ENCODE results near the gene MAPKBP1. TPM values are rescaled to one million over a fixed set of nuclear protein-coding genes. Genes with fewer than 3 reads are reported as not detected.

The MAPKBP1 gene
- total RNA-seq, 1 experiment from 2014 or later: 16.2 TPM

- Mint-ChIP-seq H3K36me3 (ENCODE audit: insufficient read depth, unreplicated experiment) (peaks cover 4% of the 10 kb centered on the region), H3K9me3 (ENCODE audit: unreplicated experiment) (no peaks in the 10 kb centered on the region), H3K4me3 (ENCODE audit: unreplicated experiment) (no peak overlapping the region), H3K4me1 (ENCODE audit: low read depth, unreplicated experiment) (peaks cover 6% of the 10 kb centered on the region), H3K27me3 (ENCODE audit: insufficient read depth, unreplicated experiment) (no peaks in the 10 kb centered on the region), H3K27ac (ENCODE audit: unreplicated experiment) (peak overlapping the region; percentile 80)
- Histone ChIP-seq H3K36me3 (ENCODE audit: control insufficient read depth, insufficient read depth, low read length) (no peaks in the 10 kb centered on the region), H3K27me3 (replicated peaks; ENCODE audit: control insufficient read depth, insufficient read depth, low read length) (no peaks in the 10 kb centered on the region), H3K4me1 (peaks cover 21% of the 10 kb centered on the region), H3K4me3 (ENCODE audit: low read depth, low read length) (no peak overlapping the region), H3K9me3 (no peaks in the 10 kb centered on the region)
- intact Hi-C loops (cut with micrococcal nuclease; ENCODE audit: unreplicated experiment): loop anchor here (1.0 kb wide), 1 partner anchor 37 kb away; no protein-coding TSS in a partner anchor
- ChIA-PET CTCF (interaction anchor here (1.0 to 1.7 kb wide), 2 partner anchors 38 to 217 kb away, joined by 3 to 9 read pairs; no protein-coding TSS in a partner anchor), POLR2A (no interaction called here)
- TF ChIP-seq, protein P1, sequence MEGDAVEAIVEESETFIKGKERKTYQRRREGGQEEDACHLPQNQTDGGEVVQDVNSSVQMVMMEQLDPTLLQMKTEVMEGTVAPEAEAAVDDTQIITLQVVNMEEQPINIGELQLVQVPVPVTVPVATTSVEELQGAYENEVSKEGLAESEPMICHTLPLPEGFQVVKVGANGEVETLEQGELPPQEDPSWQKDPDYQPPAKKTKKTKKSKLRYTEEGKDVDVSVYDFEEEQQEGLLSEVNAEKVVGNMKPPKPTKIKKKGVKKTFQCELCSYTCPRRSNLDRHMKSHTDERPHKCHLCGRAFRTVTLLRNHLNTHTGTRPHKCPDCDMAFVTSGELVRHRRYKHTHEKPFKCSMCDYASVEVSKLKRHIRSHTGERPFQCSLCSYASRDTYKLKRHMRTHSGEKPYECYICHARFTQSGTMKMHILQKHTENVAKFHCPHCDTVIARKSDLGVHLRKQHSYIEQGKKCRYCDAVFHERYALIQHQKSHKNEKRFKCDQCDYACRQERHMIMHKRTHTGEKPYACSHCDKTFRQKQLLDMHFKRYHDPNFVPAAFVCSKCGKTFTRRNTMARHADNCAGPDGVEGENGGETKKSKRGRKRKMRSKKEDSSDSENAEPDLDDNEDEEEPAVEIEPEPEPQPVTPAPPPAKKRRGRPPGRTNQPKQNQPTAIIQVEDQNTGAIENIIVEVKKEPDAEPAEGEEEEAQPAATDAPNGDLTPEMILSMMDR (IDR thresholded peaks at IDR 0.05; ENCODE audit: insufficient read depth in 1 of 2, low read depth in 1 of 2, low read length in 1 of 2, severe bottlenecking in 1 of 2, unreplicated experiment in 1 of 2): no peak
- no TSS peak for BruUV-seq (replicated peaks)
- no peak for DNase-seq
These were observed 92.7 kb downstream of the MAPKBP1 start for GRCh38 chr15:41866872-41867579.

GRCh38 chr15:41868321-41868720 lies 94.0 kb downstream of the MAPKBP1 start:
- TF ChIP-seq, protein P1 (IDR thresholded peaks at IDR 0.05; ENCODE audit: insufficient read depth in 1 of 2, low read depth in 1 of 2, low read length in 1 of 2, severe bottlenecking in 1 of 2, unreplicated experiment in 1 of 2): no peak
- intact Hi-C loops (cut with micrococcal nuclease; ENCODE audit: unreplicated experiment): no loop called here
- no peak overlapping the region for H3K4me3 Mint-ChIP-seq (ENCODE audit: unreplicated experiment)
- POLR2A ChIA-PET: no interaction called here
- no peaks in the 10 kb centered on the region for H3K27me3 ChIP-seq (replicated peaks; ENCODE audit: control insufficient read depth, insufficient read depth, low read length)
- peaks cover 4% of the 10 kb centered on the region for H3K36me3 Mint-ChIP-seq (ENCODE audit: insufficient read depth, unreplicated experiment)
- peaks cover 6% of the 10 kb centered on the region for H3K4me1 Mint-ChIP-seq (ENCODE audit: low read depth, unreplicated experiment)
- H3K9me3 Mint-ChIP-seq (ENCODE audit: unreplicated experiment): no peaks in the 10 kb centered on the region
- no peaks in the 10 kb centered on the region for H3K27me3 Mint-ChIP-seq (ENCODE audit: insufficient read depth, unreplicated experiment)
- no peak overlapping the region for H3K4me3 ChIP-seq (ENCODE audit: low read depth, low read length)
- H3K9me3 ChIP-seq: no peaks in the 10 kb centered on the region
- BruUV-seq (replicated peaks): no TSS peak
- no peaks in the 10 kb centered on the region for H3K36me3 ChIP-seq (ENCODE audit: control insufficient read depth, insufficient read depth, low read length)
- DNase-seq: no peak
- peaks cover 21% of the 10 kb centered on the region for H3K4me1 ChIP-seq
- CTCF ChIA-PET: no interaction called here
- H3K27ac Mint-ChIP-seq (ENCODE audit: unreplicated experiment): no peak overlapping the region

GRCh38 chr15:41869770-41870688 lies 95.7 kb downstream of the MAPKBP1 start:
- BruUV-seq (replicated peaks): no TSS peak
- Histone ChIP-seq H3K27me3 (replicated peaks; ENCODE audit: control insufficient read depth, insufficient read depth, low read length) (no peaks in the 10 kb centered on the region), H3K36me3 (ENCODE audit: control insufficient read depth, insufficient read depth, low read length) (no peaks in the 10 kb centered on the region), H3K4me1 (peaks cover 21% of the 10 kb centered on the region), H3K4me3 (ENCODE audit: low read depth, low read length) (no peak overlapping the region), H3K9me3 (no peaks in the 10 kb centered on the region)
- ChIA-PET CTCF (interaction anchor here (0.7 to 1.4 kb wide), 2 partner anchors 15 to 34 kb away, joined by 3 to 5 read pairs; no protein-coding TSS in a partner anchor), POLR2A (no interaction called here)
- DNase-seq: no peak
- TF ChIP-seq, protein P1 (IDR thresholded peaks at IDR 0.05; ENCODE audit: insufficient read depth in 1 of 2, low read depth in 1 of 2, low read length in 1 of 2, severe bottlenecking in 1 of 2, unreplicated experiment in 1 of 2): no peak
- H3K4me1 Mint-ChIP-seq (ENCODE audit: low read depth, unreplicated experiment): peaks cover 6% of the 10 kb centered on the region
- no peaks in the 10 kb centered on the region for H3K9me3 Mint-ChIP-seq (ENCODE audit: unreplicated experiment)
- intact Hi-C loops (cut with micrococcal nuclease; ENCODE audit: unreplicated experiment): no loop called here
- H3K27ac Mint-ChIP-seq (ENCODE audit: unreplicated experiment): no peak overlapping the region
- no peak overlapping the region for H3K4me3 Mint-ChIP-seq (ENCODE audit: unreplicated experiment)
- H3K27me3 Mint-ChIP-seq (ENCODE audit: insufficient read depth, unreplicated experiment): no peaks in the 10 kb centered on the region
- H3K36me3 Mint-ChIP-seq (ENCODE audit: insufficient read depth, unreplicated experiment): peaks cover 4% of the 10 kb centered on the region
